ENCODE data around the gene CDKL1.

CDKL1 gene

DNA sequence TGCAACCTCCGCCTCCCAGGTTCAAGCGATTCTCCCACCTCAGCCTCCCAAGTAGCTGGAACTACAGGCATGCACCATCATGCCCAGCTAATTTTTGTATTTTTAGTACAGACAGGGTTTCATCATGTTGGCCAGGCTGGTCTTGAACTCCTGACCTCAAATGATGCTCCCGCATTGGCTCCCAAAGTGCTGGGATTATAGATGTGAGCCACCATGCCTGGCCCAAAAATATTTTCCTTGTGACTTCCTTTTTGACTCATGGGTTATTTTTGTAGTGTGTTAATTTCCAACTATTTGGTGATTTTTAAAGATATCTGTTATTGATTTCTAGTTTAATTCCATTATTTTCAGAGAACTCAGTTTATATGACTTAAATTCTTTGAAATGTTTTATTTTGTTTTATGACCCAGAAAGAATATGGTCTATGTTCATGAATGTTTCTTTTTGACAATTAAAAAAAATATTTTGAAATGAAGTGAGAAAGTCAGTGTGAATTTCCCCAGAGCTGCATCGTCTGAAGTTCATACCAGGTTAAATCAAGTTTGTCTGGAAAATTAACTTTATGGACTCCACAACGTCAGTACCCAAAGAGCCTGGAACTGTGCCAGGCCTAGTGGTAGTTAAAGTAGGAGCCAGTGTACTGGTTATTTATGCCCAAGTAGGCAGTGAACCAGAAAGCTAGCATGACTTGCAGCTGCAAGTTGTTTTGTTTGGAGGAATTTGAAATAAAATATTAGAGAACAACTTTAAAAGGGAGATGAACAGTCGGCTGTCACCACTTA is 2.8 kb upstream of the CDKL1 start:
- H3K4me3 Mint-ChIP-seq, result no peak overlapping the region
- peaks cover 9% of the 10 kb centered on the region for H3K4me1 Mint-ChIP-seq (ENCODE audit: low read depth)
- H3K36me3 Mint-ChIP-seq (ENCODE audit: low read depth), result no peaks in the 10 kb centered on the region
- no peaks in the 10 kb centered on the region for H3K9me3 Mint-ChIP-seq
- H3K27ac Mint-ChIP-seq, result no peak overlapping the region
- no peak for DNase-seq (ENCODE audit: low spot score)
- H3K27me3 Mint-ChIP-seq (ENCODE audit: low read depth), result peaks cover 23% of the 10 kb centered on the region

- no peaks in the 10 kb centered on the region for H3K9me3 Mint-ChIP-seq
- H3K4me1 Mint-ChIP-seq (ENCODE audit: low read depth), result peaks cover 9% of the 10 kb centered on the region
- no peak overlapping the region for H3K4me3 Mint-ChIP-seq
- H3K36me3 Mint-ChIP-seq (ENCODE audit: low read depth), result no peaks in the 10 kb centered on the region
- DNase-seq (ENCODE audit: low spot score), result no peak
- H3K27ac Mint-ChIP-seq, result no peak overlapping the region
- peaks cover 30% of the 10 kb centered on the region for H3K27me3 Mint-ChIP-seq (ENCODE audit: low read depth)
These were observed 1.5 kb upstream of the CDKL1 start for GRCh38 chr14:50398189-50398580.

- H3K27me3 Mint-ChIP-seq (ENCODE audit: low read depth), result peaks cover 34% of the 10 kb centered on the region
- no peak overlapping the region for H3K27ac Mint-ChIP-seq
- H3K9me3 Mint-ChIP-seq, result no peaks in the 10 kb centered on the region
- H3K4me1 Mint-ChIP-seq (ENCODE audit: low read depth), result peaks cover 9% of the 10 kb centered on the region
- peak overlapping the region; percentile 76 for H3K4me3 Mint-ChIP-seq
- H3K36me3 Mint-ChIP-seq (ENCODE audit: low read depth), result no peaks in the 10 kb centered on the region
- no peak for DNase-seq (ENCODE audit: low spot score)
These were observed 908 bp upstream of the CDKL1 start for GRCh38 chr14:50397390-50398188.

GRCh38 chr14:50395448-50395847 is 1.2 kb downstream of the CDKL1 start:
- no peak overlapping the region for H3K4me3 Mint-ChIP-seq
- no peaks in the 10 kb centered on the region for H3K9me3 Mint-ChIP-seq
- DNase-seq (ENCODE audit: low spot score), result no peak
- no peaks in the 10 kb centered on the region for H3K36me3 Mint-ChIP-seq (ENCODE audit: low read depth)
- H3K4me1 Mint-ChIP-seq (ENCODE audit: low read depth), result peaks cover 9% of the 10 kb centered on the region
- H3K27ac Mint-ChIP-seq, result no peak overlapping the region
- H3K27me3 Mint-ChIP-seq (ENCODE audit: low read depth), result peaks cover 36% of the 10 kb centered on the region

DNA sequence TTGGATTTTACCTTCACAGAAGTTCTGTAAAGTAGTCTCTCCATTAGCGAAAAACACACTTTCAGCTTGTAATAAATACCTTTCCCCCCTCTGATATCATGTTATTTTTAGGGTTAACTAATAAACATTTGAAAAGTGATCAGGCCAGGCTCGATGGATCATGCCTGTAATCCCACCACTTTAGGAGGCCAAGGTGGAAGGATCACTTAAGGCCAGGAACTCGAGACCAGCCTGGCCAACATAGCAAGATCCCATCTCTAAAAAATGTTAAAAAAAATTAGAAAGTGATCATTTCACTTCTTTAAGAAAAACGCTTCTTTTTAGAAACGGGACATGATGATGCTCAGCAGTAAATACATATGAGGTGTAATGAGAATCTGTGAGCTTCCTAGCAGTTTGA is 2.0 kb downstream of the CDKL1 start:
- no peak for DNase-seq (ENCODE audit: low spot score)
- H3K36me3 Mint-ChIP-seq (ENCODE audit: low read depth), result no peaks in the 10 kb centered on the region
- H3K27me3 Mint-ChIP-seq (ENCODE audit: low read depth), result peaks cover 36% of the 10 kb centered on the region
- H3K9me3 Mint-ChIP-seq, result no peaks in the 10 kb centered on the region
- H3K27ac Mint-ChIP-seq, result no peak overlapping the region
- H3K4me3 Mint-ChIP-seq, result no peak overlapping the region
- H3K4me1 Mint-ChIP-seq (ENCODE audit: low read depth), result peaks cover 9% of the 10 kb centered on the region

GRCh38 chr14:50389668-50390441 is 6.8 kb downstream of the CDKL1 start:
- DNase-seq (ENCODE audit: low spot score), result no peak
- Mint-ChIP-seq H3K4me1 (ENCODE audit: low read depth) (no peaks in the 10 kb centered on the region), H3K36me3 (ENCODE audit: low read depth) (no peaks in the 10 kb centered on the region), H3K27me3 (ENCODE audit: low read depth) (peaks cover 17% of the 10 kb centered on the region), H3K4me3 (no peak overlapping the region), H3K9me3 (no peaks in the 10 kb centered on the region), H3K27ac (no peak overlapping the region)

DNA sequence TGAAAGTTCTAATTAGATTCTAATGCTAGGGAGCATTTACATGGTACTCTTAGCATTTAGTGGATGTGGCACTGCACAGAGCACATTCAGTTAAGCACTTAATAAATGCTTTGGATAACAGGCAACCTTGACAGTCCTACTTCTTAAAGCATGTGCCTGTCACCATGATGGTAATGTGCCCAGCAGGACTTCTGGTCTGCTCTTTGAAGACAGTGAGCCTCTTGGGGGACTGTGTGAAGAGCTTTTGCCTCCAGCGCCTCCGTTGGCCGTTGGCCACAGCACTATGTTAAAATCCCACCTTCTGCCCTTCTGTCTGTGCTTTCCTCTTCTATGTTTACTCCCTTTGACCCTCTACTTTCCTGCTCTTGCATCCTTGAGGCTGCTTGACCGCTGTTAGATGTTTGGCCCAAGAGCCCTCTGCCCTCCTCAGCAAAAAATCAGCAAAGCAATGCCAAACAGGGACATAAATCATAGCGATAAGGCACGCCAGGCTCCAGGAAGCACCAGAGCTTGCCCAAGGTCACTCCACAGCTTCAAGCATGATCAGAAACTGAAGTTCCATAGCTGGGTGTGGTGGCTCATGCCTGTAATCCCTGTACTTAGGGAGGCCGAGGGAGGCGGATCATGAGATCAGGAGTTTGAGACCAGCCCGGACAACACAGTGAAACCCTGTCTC is 8.3 kb downstream of the CDKL1 start:
- Mint-ChIP-seq H3K4me1 (ENCODE audit: low read depth) (no peaks in the 10 kb centered on the region), H3K27me3 (ENCODE audit: low read depth) (peaks cover 6% of the 10 kb centered on the region), H3K36me3 (ENCODE audit: low read depth) (no peaks in the 10 kb centered on the region), H3K9me3 (no peaks in the 10 kb centered on the region), H3K4me3 (no peak overlapping the region), H3K27ac (no peak overlapping the region)
- DNase-seq (ENCODE audit: low spot score), result no peak

GRCh38 chr14:50387548-50387947 is 9.1 kb downstream of the CDKL1 start:
- Mint-ChIP-seq H3K27ac (no peak overlapping the region), H3K36me3 (ENCODE audit: low read depth) (no peaks in the 10 kb centered on the region), H3K27me3 (ENCODE audit: low read depth) (peaks cover 1% of the 10 kb centered on the region), H3K4me1 (ENCODE audit: low read depth) (no peaks in the 10 kb centered on the region), H3K9me3 (no peaks in the 10 kb centered on the region), H3K4me3 (no peak overlapping the region)
- no peak for DNase-seq (ENCODE audit: low spot score)

GRCh38 chr14:50383618-50384225 is 13.0 kb downstream of the CDKL1 start:
- no peak overlapping the region for H3K27ac Mint-ChIP-seq
- no peak for DNase-seq (ENCODE audit: low spot score)
- H3K9me3 Mint-ChIP-seq, result no peaks in the 10 kb centered on the region
- no peaks in the 10 kb centered on the region for H3K27me3 Mint-ChIP-seq (ENCODE audit: low read depth)
- H3K36me3 Mint-ChIP-seq (ENCODE audit: low read depth), result no peaks in the 10 kb centered on the region
- H3K4me3 Mint-ChIP-seq, result no peak overlapping the region
- no peaks in the 10 kb centered on the region for H3K4me1 Mint-ChIP-seq (ENCODE audit: low read depth)

DNA sequence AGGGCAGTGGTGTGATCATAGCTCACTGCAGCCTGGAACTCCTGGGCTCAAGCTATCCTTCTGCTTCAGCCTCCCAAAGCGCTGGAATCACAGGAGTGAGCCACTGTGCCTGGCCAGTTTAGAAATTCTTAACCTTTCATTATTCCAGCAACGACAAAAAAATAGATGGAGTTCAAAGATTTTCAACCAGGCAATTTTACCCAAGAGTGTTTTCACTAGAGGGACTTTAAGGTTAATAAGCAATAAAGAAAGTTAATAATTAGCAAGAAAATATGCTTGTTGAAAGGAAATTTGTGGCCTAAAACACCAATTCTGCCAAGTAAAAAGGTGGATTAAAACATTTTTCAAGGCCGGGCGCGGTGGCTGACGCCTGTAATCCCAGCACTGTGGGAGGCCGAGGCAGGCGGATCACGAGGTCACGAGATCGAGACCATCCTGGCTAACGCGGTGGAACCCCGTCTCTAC is 14.8 kb downstream of the CDKL1 start:
- Mint-ChIP-seq H3K27me3 (ENCODE audit: low read depth) (no peaks in the 10 kb centered on the region), H3K4me1 (ENCODE audit: low read depth) (no peaks in the 10 kb centered on the region), H3K4me3 (no peak overlapping the region), H3K9me3 (no peaks in the 10 kb centered on the region), H3K27ac (no peak overlapping the region), H3K36me3 (ENCODE audit: low read depth) (no peaks in the 10 kb centered on the region)
- DNase-seq (ENCODE audit: low spot score), result no peak

DNA sequence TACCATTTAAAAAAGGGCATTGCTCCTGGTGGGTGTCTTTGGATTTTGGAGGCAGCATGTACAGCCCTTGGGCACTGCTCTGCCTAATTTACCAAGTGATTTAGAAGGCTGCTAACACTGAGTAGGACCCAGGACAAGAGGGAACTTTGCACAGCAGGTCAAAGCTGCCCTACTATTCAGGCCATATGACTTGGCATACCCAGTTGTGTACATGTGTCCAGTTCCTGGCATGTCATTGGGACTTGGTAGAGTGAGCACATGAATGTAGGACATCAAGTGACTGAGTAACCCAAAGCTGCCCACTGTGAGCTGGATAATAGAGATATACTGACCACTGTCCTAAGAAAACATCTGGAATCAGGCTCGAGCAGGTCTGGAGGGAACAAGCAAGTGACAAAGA is 15.7 kb downstream of the CDKL1 start:
- H3K4me1 Mint-ChIP-seq (ENCODE audit: low read depth), result no peaks in the 10 kb centered on the region
- H3K4me3 Mint-ChIP-seq, result no peak overlapping the region
- H3K9me3 Mint-ChIP-seq, result no peaks in the 10 kb centered on the region
- H3K36me3 Mint-ChIP-seq (ENCODE audit: low read depth), result no peaks in the 10 kb centered on the region
- DNase-seq (ENCODE audit: low spot score), result no peak
- H3K27me3 Mint-ChIP-seq (ENCODE audit: low read depth), result no peaks in the 10 kb centered on the region
- no peak overlapping the region for H3K27ac Mint-ChIP-seq

- no peak for DNase-seq (ENCODE audit: low spot score)
- no peak overlapping the region for H3K27ac Mint-ChIP-seq
- H3K9me3 Mint-ChIP-seq, result no peaks in the 10 kb centered on the region
- H3K4me1 Mint-ChIP-seq (ENCODE audit: low read depth), result no peaks in the 10 kb centered on the region
- H3K36me3 Mint-ChIP-seq (ENCODE audit: low read depth), result no peaks in the 10 kb centered on the region
- H3K27me3 Mint-ChIP-seq (ENCODE audit: low read depth), result no peaks in the 10 kb centered on the region
- no peak overlapping the region for H3K4me3 Mint-ChIP-seq
These were observed 16.2 kb downstream of the CDKL1 start for GRCh38 chr14:50380455-50380854.

DNA sequence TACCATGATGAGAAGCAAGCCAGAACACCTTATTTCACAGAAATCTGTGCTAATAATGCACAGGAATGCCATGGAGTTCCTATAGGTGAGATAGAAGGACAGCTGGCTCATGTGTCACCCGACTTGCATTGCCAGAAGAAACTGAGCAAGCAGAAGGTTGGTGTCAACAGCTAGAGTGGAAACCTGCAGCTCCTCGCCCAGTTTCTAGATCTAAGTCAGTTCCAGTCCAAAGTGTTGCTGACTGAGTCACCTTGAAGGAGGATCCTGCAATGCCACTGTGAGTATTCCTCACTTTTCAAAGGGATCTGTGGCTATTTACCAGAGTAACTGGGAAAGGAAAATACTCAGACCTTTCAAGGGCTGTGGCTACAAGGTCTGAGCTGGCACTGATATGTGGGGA is 17.1 kb downstream of the CDKL1 start:
- no peaks in the 10 kb centered on the region for H3K9me3 Mint-ChIP-seq
- H3K4me3 Mint-ChIP-seq, result no peak overlapping the region
- H3K27me3 Mint-ChIP-seq (ENCODE audit: low read depth), result no peaks in the 10 kb centered on the region
- no peak overlapping the region for H3K27ac Mint-ChIP-seq
- no peaks in the 10 kb centered on the region for H3K4me1 Mint-ChIP-seq (ENCODE audit: low read depth)
- no peaks in the 10 kb centered on the region for H3K36me3 Mint-ChIP-seq (ENCODE audit: low read depth)
- no peak for DNase-seq (ENCODE audit: low spot score)

Data from T-helper 2 cell treated with Interferon-gamma antibody and Interleukin-4, amounts not matched to agents 5 μg/mL and 100 μg/mL, for 36 hours (primary cell).